Fibroblast of skin of right biceps (primary cell): ENCODE measurements around the gene GRIK3.
"Not testable (repeated sequence)": the region's sequence is repeated elsewhere in the genome, so short reads cannot be mapped to it uniquely, and the experiment has no call there.

Experiments
- DNase-seq: peaks from one replicate; pipeline ENCODE4 v3.0.0-alpha.2; 2013

The GRIK3 gene

GRCh38 chr1:36934061-36934460, 100.3 kb downstream of the GRIK3 start:
- DNase-seq, result no peak

- no peak for DNase-seq
These were observed 106.5 kb downstream of the GRIK3 start for GRCh38 chr1:36927826-36928225.

GRCh38 chr1:36925251-36925650, 109.1 kb downstream of the GRIK3 start:
- no peak for DNase-seq

- DNase-seq, result peak; percentile 39
These were observed 110.0 kb downstream of the GRIK3 start for GRCh38 chr1:36924282-36924811.

- no peak for DNase-seq
These were observed 111.5 kb downstream of the GRIK3 start for GRCh38 chr1:36922593-36923426.

- no peak for DNase-seq
These were observed 112.2 kb downstream of the GRIK3 start for GRCh38 chr1:36922071-36922470.

GRCh38 chr1:36920801-36921405, 113.4 kb downstream of the GRIK3 start:
- no peak for DNase-seq

GRCh38 chr1:36920371-36920770, 113.9 kb downstream of the GRIK3 start:
- no peak for DNase-seq

- no peak for DNase-seq
These were observed 114.7 kb downstream of the GRIK3 start for GRCh38 chr1:36919491-36920145.

GRCh38 chr1:36918604-36919003, 115.7 kb downstream of the GRIK3 start:
- no peak for DNase-seq

- DNase-seq, result not testable (repeated sequence)
These were observed 117.8 kb downstream of the GRIK3 start for GRCh38 chr1:36916542-36916941.

- no peak for DNase-seq
These were observed 120.7 kb downstream of the GRIK3 start for GRCh38 chr1:36913484-36914060.

- no peak for DNase-seq
These were observed 121.3 kb downstream of the GRIK3 start for GRCh38 chr1:36913016-36913415.

GRCh38 chr1:36912365-36912865, 121.9 kb downstream of the GRIK3 start:
- DNase-seq, result no peak

GRCh38 chr1:36911561-36912364, 122.6 kb downstream of the GRIK3 start:
- no peak for DNase-seq

GRCh38 chr1:36910886-36911540, 123.3 kb downstream of the GRIK3 start:
- no peak for DNase-seq

- no peak for DNase-seq
These were observed 124.2 kb downstream of the GRIK3 start for GRCh38 chr1:36909946-36910725.

- not testable (repeated sequence) for DNase-seq
These were observed 125.0 kb downstream of the GRIK3 start for GRCh38 chr1:36909359-36909758.

GRCh38 chr1:36908096-36908495, 126.2 kb downstream of the GRIK3 start:
- no peak for DNase-seq

GRCh38 chr1:36906555-36906954, 127.8 kb downstream of the GRIK3 start:
- no peak for DNase-seq

- DNase-seq, result no peak
These were observed 128.4 kb downstream of the GRIK3 start for GRCh38 chr1:36905941-36906340.
